ENCODE measurements around the gene ADNP2.

Gene ADNP2

GRCh38 chr18:80171054-80171872 lies 62.2 kb downstream of the ADNP2 start:
- TF ChIP-seq CTCF (IDR thresholded peaks at IDR 0.05; ENCODE audit: poor library complexity, severe bottlenecking): peak; percentile 88
- H3K9me3 ChIP-seq (ENCODE audit: severe bottlenecking): no peaks in the 10 kb centered on the region
- no peak overlapping the region for H3K4me3 ChIP-seq (ENCODE audit: severe bottlenecking)
- DNase-seq (ENCODE audit: low spot score): no peak
- H3K27ac ChIP-seq (ENCODE audit: poor library complexity, severe bottlenecking): no peak overlapping the region
- H3K4me1 ChIP-seq (ENCODE audit: insufficient read depth, poor library complexity, severe bottlenecking): peaks cover 4% of the 10 kb centered on the region
- ATAC-seq (ENCODE audit: low read depth): 0 out of 3 replicates have a peak, but pooled peaks have one; percentile 46
- no peaks in the 10 kb centered on the region for H3K27me3 ChIP-seq (ENCODE audit: insufficient read depth, poor library complexity, severe bottlenecking)
- no peaks in the 10 kb centered on the region for H3K36me3 ChIP-seq (ENCODE audit: low read depth)

DNA sequence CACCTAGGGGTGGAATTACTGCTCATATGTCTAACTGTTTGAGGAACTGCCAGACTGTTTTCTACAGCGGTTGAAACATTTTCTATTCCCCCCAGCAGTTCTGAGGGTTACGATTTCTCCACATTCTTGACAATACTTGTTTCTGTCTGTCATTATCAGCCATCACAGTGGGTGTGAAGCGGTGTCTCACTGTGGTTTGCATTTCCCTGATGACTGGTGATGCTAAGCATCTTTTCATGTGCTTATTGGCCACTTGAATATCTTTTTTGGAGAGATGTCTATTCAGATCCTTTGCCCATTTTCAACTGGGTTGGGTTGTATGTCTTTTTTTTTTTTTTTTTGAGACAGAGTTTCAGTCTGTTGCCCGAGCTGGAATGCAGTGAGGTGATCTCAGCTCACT lies 63.0 kb downstream of the ADNP2 start:
- Histone ChIP-seq H3K27me3 (ENCODE audit: insufficient read depth, poor library complexity, severe bottlenecking) (no peaks in the 10 kb centered on the region), H3K27ac (ENCODE audit: poor library complexity, severe bottlenecking) (no peak overlapping the region), H3K4me1 (ENCODE audit: insufficient read depth, poor library complexity, severe bottlenecking) (peaks cover 4% of the 10 kb centered on the region), H3K36me3 (ENCODE audit: low read depth) (no peaks in the 10 kb centered on the region), H3K9me3 (ENCODE audit: severe bottlenecking) (no peaks in the 10 kb centered on the region), H3K4me3 (ENCODE audit: severe bottlenecking) (no peak overlapping the region)
- no peak for TF ChIP-seq CTCF (IDR thresholded peaks at IDR 0.05; ENCODE audit: poor library complexity, severe bottlenecking)
- DNase-seq (ENCODE audit: low spot score) (no peak), ATAC-seq (ENCODE audit: low read depth) (no peak)

DNA sequence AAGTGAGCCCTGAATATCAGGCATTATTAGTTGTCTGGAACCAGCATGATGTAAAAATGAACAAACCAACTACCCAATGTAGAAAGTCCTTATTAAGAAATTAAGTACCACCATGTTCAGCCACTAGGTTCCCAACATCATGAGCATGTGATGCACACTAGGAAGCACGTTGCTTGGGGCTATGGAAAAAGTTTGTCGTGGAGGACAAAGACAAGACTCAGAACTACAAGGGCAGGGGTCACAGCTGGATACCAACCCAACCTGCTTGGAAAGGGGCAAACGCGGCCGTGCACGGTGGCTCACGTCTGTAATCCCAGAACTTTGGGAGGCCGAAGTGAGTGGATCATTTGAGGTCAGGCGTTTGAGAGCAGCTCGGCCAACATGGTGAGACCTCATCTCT lies 64.0 kb downstream of the ADNP2 start:
- H3K9me3 ChIP-seq (ENCODE audit: severe bottlenecking): no peaks in the 10 kb centered on the region
- H3K27me3 ChIP-seq (ENCODE audit: insufficient read depth, poor library complexity, severe bottlenecking): no peaks in the 10 kb centered on the region
- H3K4me1 ChIP-seq (ENCODE audit: insufficient read depth, poor library complexity, severe bottlenecking): peaks cover 4% of the 10 kb centered on the region
- H3K4me3 ChIP-seq (ENCODE audit: severe bottlenecking): no peak overlapping the region
- H3K27ac ChIP-seq (ENCODE audit: poor library complexity, severe bottlenecking): no peak overlapping the region
- ATAC-seq (ENCODE audit: low read depth) (no peak), DNase-seq (ENCODE audit: low spot score) (no peak)
- no peak for TF ChIP-seq CTCF (IDR thresholded peaks at IDR 0.05; ENCODE audit: poor library complexity, severe bottlenecking)
- H3K36me3 ChIP-seq (ENCODE audit: low read depth): no peaks in the 10 kb centered on the region

DNA sequence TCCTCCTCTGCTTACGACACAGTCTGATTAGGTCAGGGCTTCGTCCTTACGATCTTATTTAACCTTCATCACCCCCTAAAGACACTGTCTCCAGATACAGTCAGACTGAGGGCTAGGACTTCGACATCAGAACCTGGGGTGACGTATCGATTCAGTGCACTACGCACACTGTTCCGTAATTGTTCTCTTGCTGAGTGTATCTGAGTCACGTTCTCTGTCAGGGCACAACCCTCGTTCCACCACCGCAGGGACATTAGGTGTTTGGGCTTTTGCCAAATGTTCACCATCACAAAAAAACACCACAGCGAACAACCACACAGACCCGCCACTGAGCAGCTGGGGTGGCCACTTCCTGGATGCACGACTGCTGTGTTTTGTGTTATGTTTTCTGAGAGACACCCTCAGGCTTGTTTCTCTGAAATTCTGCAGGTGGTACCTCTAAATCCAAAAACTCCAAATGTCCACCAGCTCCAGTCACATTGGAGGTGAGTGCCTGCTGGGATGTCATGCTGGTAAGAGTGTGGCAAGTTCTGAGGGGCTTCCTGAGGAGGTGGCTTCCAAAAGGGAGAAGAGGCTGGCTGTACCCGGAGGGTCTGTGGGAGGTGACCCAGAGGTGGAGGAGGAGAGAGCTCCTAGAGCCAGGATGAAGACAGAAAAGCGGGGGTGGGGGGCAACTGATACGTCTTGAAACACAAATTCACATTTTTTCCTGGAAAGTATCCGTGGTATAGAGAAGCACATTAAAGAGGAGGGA lies 66.6 kb downstream of the ADNP2 start:
- no peak for TF ChIP-seq CTCF (IDR thresholded peaks at IDR 0.05; ENCODE audit: poor library complexity, severe bottlenecking)
- DNase-seq (ENCODE audit: low spot score) (no peak), ATAC-seq (ENCODE audit: low read depth) (no peak)
- no peaks in the 10 kb centered on the region for H3K9me3 ChIP-seq (ENCODE audit: severe bottlenecking)
- H3K4me3 ChIP-seq (ENCODE audit: severe bottlenecking): no peak overlapping the region
- no peaks in the 10 kb centered on the region for H3K36me3 ChIP-seq (ENCODE audit: low read depth)
- H3K27me3 ChIP-seq (ENCODE audit: insufficient read depth, poor library complexity, severe bottlenecking): no peaks in the 10 kb centered on the region
- H3K27ac ChIP-seq (ENCODE audit: poor library complexity, severe bottlenecking): no peak overlapping the region
- H3K4me1 ChIP-seq (ENCODE audit: insufficient read depth, poor library complexity, severe bottlenecking): peaks cover 24% of the 10 kb centered on the region
